GM10248 (cell line): Measurements from ENCODE around the gene PROM1.

Experiments
- CTCF ChIA-PET: fragments of 300-600 bp; sonication (Branson Sonifier 250); formaldehyde crosslinking; extraction: SDS; loops from one replicate; lab custom pipeline; 2021; ENCODE audit warnings: antibody characterized with exemption; lab: Yijun Ruan, JAX
- POLR2A ChIA-PET: fragments of 350-650 bp; sonication (Branson Sonifier 250); formaldehyde crosslinking; extraction: SDS; loops from one replicate; lab custom pipeline; 2020; ENCODE audit warnings: antibody characterized with exemption; lab: Yijun Ruan, JAX
- DNase-seq: peaks from one replicate; pipeline ENCODE4 v3.0.0; 2012; ENCODE audit errors: extremely low spot score
- CTCF ChIP-seq: IDR thresholded peaks from 2 replicates; pipeline ENCODE4 v1.5.1; 2012; ENCODE audit warnings: mild to moderate bottlenecking, low read depth; ENCODE audit errors: extremely low read depth, missing control alignments, control extremely low read depth

Gene PROM1

GRCh38 chr4:15965325-15965724, 118.5 kb downstream of the PROM1 start:
- DNase-seq: no peak
- no peak for TF ChIP-seq CTCF
- POLR2A ChIA-PET: no interaction called here
- CTCF ChIA-PET: interaction anchor here (0.7 to 1.9 kb wide), 4 partner anchors 9 to 160 kb away, joined by 3 to 6 read pairs (median 4); no protein-coding TSS in a partner anchor

- DNase-seq: no peak
Measured at GRCh38 chr4:15964159-15964558, 119.7 kb downstream of the PROM1 start.

GRCh38 chr4:15963576-15963975, 120.2 kb downstream of the PROM1 start:
- CTCF ChIA-PET: interaction anchor here (0.7 to 2.6 kb wide), 4 partner anchors 10 to 301 kb away, joined by 3 to 10 read pairs (median 4); no protein-coding TSS in a partner anchor
- POLR2A ChIA-PET: no interaction called here
- peak; percentile 68 for DNase-seq
- no peak for TF ChIP-seq CTCF

More at GRCh38 chr4:15964159-15964558, 119.7 kb downstream of the PROM1 start:
- CTCF ChIA-PET: interaction anchor here (1.7 to 2.6 kb wide), 3 partner anchors 8 to 159 kb away, joined by 4 to 10 read pairs (median 6); no protein-coding TSS in a partner anchor
- POLR2A ChIA-PET: no interaction called here
- no peak for TF ChIP-seq CTCF

- peak; percentile 28 for DNase-seq
- POLR2A ChIA-PET: no interaction called here
- TF ChIP-seq CTCF: no peak
- CTCF ChIA-PET: interaction anchor here (0.7 to 2.6 kb wide), 4 partner anchors 9 to 302 kb away, joined by 3 to 10 read pairs (median 4); no protein-coding TSS in a partner anchor
Measured at GRCh38 chr4:15963001-15963451, 120.8 kb downstream of the PROM1 start, which contains the start of gene FGFBP2. TSS of gene FGFBP2 (minus strand) at chr4:15963175. CDS start at chr4:15963129, 46 bp downstream.

- POLR2A ChIA-PET: no interaction called here
- no peak for DNase-seq
- CTCF ChIA-PET: interaction anchor here (0.8 to 2.6 kb wide), 6 partner anchors 8 to 156 kb away, joined by 3 to 10 read pairs (median 4); no protein-coding TSS in a partner anchor
- no peak for TF ChIP-seq CTCF
Measured at GRCh38 chr4:15961781-15962510, 121.9 kb downstream of the PROM1 start.

GRCh38 chr4:15958562-15958961, 125.3 kb downstream of the PROM1 start:
- CTCF ChIA-PET: interaction anchor here (0.8 to 1.3 kb wide), 4 partner anchors 43 to 154 kb away, joined by 3 to 8 read pairs (median 4); no protein-coding TSS in a partner anchor
- POLR2A ChIA-PET: no interaction called here
- no peak for TF ChIP-seq CTCF
- no peak for DNase-seq
